ENCODE measurements around the gene GLTPD2. TPM values are rescaled to one million over a fixed set of nuclear protein-coding genes. Genes with fewer than 3 reads are reported as not detected.

The GLTPD2 gene
- total and polyA plus RNA-seq, 2 donors (not counting 1 experiment from before 2014, with no cell fraction given): not detected

- DNase-seq: no peak
- H3K4me1 ChIP-seq (ENCODE audit: control insufficient read depth in 2 of 2, insufficient read depth in 2 of 2, low read length in 2 of 2): peaks cover 5 to 10% of the 10 kb centered on the region in 2 donors
- H3K4me2 ChIP-seq (replicated peaks; ENCODE audit: low read depth, low read length, poor library complexity, severe bottlenecking): no peak overlapping the region
- Mint-ChIP-seq H3K4me3 (no peak overlapping the region), H3K27ac (no peak overlapping the region), H3K9me3 (ENCODE audit: insufficient read depth) (no peaks in the 10 kb centered on the region), H3K27me3 (no peaks in the 10 kb centered on the region), H3K4me1 (peaks cover 8% of the 10 kb centered on the region)
- H3K4me3 ChIP-seq (ENCODE audit: control extremely low read depth in 1 of 5, extremely low read depth in 1 of 5, insufficient read depth in 1 of 5, low read depth in 2 of 5, low read length in 4 of 5): no peak overlapping the region
- H2AFZ ChIP-seq (ENCODE audit: insufficient read depth, low read depth, low read length, poor library complexity, severe bottlenecking): no peak overlapping the region
- no peaks in the 10 kb centered on the region for H3K9me3 ChIP-seq (ENCODE audit: control extremely low read depth in 1 of 3, control insufficient read depth in 2 of 3, insufficient read depth in 1 of 3, low read length in 2 of 3)
- WGBS (ENCODE audit: insufficient coverage): 96% methylated on average over 9 of the region's 12 CpGs
- no peak for ATAC-seq (ENCODE audit: low read depth)
- H3K79me2 ChIP-seq (ENCODE audit: control insufficient read depth, insufficient read depth, low read length): no peaks in the 10 kb centered on the region
- peaks cover 0 to 20% of the 10 kb centered on the region in 2 experiments for H3K36me3 ChIP-seq (replicated peaks in 1 of 2; ENCODE audit: control extremely low read depth in 1 of 2, control insufficient read depth in 1 of 2, extremely low read depth in 1 of 2, insufficient read depth in 2 of 2, low read length in 1 of 2)
- CTCF ChIA-PET: no interaction called here
- no peak overlapping the region for H3K27ac ChIP-seq (ENCODE audit: low read length in 2 of 2)
- H3K9ac ChIP-seq (ENCODE audit: low read length): no peak overlapping the region
- H4K20me1 ChIP-seq (ENCODE audit: control insufficient read depth, insufficient read depth, low read length, poor library complexity, severe bottlenecking): no peaks in the 10 kb centered on the region
- POLR2A ChIA-PET: no interaction called here
- TF ChIP-seq CTCF (IDR thresholded peaks at IDR 0.05) (no peak), EZH2 (IDR thresholded peaks at IDR 0.05; ENCODE audit: borderline replicate concordance, insufficient read depth, low read depth, low read length, poor library complexity, severe bottlenecking) (no peak)
- intact Hi-C loops (cut with micrococcal nuclease): no loop called here
- no peaks in the 10 kb centered on the region for H3K27me3 ChIP-seq (replicated peaks in 1 of 4; ENCODE audit: control extremely low read depth in 1 of 4, control insufficient read depth in 3 of 4, insufficient read depth in 4 of 4, low read length in 3 of 4)
Observed at GRCh38 chr17:4811471-4811870, 22.7 kb downstream of the GLTPD2 start.

- no peak for TF ChIP-seq EZH2 (IDR thresholded peaks at IDR 0.05; ENCODE audit: borderline replicate concordance, insufficient read depth, low read depth, low read length, poor library complexity, severe bottlenecking)
- no peak for TF ChIP-seq CTCF (IDR thresholded peaks at IDR 0.05)
- Histone ChIP-seq H3K9me3 (ENCODE audit: control extremely low read depth in 1 of 3, control insufficient read depth in 2 of 3, insufficient read depth in 1 of 3, low read length in 2 of 3) (no peaks in the 10 kb centered on the region), H2AFZ (ENCODE audit: insufficient read depth, low read depth, low read length, poor library complexity, severe bottlenecking) (no peak overlapping the region), H3K79me2 (ENCODE audit: control insufficient read depth, insufficient read depth, low read length) (no peaks in the 10 kb centered on the region), H3K9ac (ENCODE audit: low read length) (no peak overlapping the region), H3K27me3 (replicated peaks in 1 of 4; ENCODE audit: control extremely low read depth in 1 of 4, control insufficient read depth in 3 of 4, insufficient read depth in 4 of 4, low read length in 3 of 4) (no peaks in the 10 kb centered on the region), H3K4me3 (ENCODE audit: control extremely low read depth in 1 of 5, extremely low read depth in 1 of 5, insufficient read depth in 1 of 5, low read depth in 2 of 5, low read length in 4 of 5) (no peak overlapping the region), H4K20me1 (ENCODE audit: control insufficient read depth, insufficient read depth, low read length, poor library complexity, severe bottlenecking) (no peaks in the 10 kb centered on the region), H3K4me1 (ENCODE audit: control insufficient read depth in 2 of 2, insufficient read depth in 2 of 2, low read length in 2 of 2) (peaks cover 3 to 6% of the 10 kb centered on the region in 2 donors), H3K4me2 (replicated peaks; ENCODE audit: low read depth, low read length, poor library complexity, severe bottlenecking) (no peak overlapping the region), H3K36me3 (replicated peaks in 1 of 2; ENCODE audit: control extremely low read depth in 1 of 2, control insufficient read depth in 1 of 2, extremely low read depth in 1 of 2, insufficient read depth in 2 of 2, low read length in 1 of 2) (peaks cover 0 to 25% of the 10 kb centered on the region in 2 experiments), H3K27ac (ENCODE audit: low read length in 2 of 2) (no peak overlapping the region)
- H3K27ac Mint-ChIP-seq: no peak overlapping the region
- H3K27me3 Mint-ChIP-seq: no peaks in the 10 kb centered on the region
- ATAC-seq (ENCODE audit: low read depth): no peak
- no peak for DNase-seq
- no peaks in the 10 kb centered on the region for H3K9me3 Mint-ChIP-seq (ENCODE audit: insufficient read depth)
- ChIA-PET CTCF (interaction anchor here (0.8 to 1.3 kb wide), 2 partner anchors 21 to 28 kb away, joined by 3 read pairs; no protein-coding TSS in a partner anchor), POLR2A (interaction anchor here (0.6 kb wide), 1 partner anchor 16 kb away, joined by 3 read pairs; no protein-coding TSS in a partner anchor)
- H3K4me3 Mint-ChIP-seq: no peak overlapping the region
- intact Hi-C loops (cut with micrococcal nuclease): no loop called here
- H3K4me1 Mint-ChIP-seq: peaks cover 6% of the 10 kb centered on the region
- WGBS (ENCODE audit: insufficient coverage): 95% methylated on average over 4 of the region's 7 CpGs
Observed at GRCh38 chr17:4812690-4813089, 23.9 kb downstream of the GLTPD2 start.
